ENCODE results near the gene TMEM178A.

TMEM178A gene

DNA sequence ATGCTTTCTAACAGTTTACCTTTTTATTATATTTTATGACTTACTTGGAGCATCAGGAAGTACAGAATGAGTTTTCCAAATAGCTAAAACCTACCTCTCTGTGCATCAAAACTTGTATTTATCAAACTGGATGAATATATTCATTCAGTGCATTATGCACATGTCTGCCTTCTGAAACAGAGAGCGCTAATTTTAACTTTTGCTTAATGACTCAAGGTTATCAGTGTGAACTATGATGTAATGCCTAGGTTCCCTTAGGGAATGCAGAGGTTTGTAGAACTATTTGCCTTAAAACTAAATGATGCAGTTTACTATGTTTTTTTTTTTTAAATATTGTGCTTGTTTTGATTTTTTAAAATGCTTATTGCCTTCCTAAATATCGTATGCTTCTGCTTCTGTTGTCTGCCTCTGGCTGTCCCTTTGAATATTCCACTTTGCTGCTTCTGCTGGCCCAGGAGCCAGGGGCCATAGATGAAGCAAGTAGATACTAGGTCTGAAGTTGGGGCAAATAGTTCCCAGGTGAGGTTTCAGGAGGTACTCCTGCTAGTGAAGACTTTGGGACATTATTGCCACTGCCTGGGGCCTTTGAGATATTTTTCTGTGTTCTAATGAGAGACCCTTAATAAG lies 16.5 kb downstream of the TMEM178A start:
- no peak for DNase-seq

DNA sequence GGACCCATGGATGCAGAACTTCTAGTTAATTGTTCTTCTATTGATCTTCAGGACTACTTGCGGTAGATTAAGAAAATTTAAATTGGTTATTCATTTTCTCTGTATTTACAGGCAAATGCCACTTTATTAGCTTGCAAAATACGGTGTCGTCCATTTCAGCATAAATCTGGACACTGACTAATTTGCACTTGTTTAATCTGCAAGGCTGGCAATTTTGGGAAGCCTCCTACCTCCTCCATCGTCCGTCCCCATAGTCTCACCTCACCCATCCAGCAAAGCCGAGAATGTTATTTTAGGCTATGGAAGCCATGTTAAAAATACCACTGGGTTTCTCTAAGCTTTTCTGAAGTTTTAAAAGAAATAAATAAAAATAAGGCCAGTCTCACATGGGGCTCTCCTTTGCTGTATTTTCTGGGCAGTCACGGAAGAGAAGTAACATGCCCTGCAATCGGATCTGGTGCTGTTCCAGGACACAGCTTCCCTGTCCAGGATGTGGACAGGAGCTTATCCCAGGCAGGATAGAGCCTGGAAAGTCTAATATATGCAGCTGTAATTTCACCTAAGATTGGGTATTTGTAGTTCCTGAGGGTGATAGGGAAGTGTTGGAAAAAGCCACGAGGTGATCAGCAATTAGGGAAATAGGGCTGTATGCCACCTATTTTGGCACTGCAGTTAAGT lies 17.4 kb downstream of the TMEM178A start:
- no peak for DNase-seq

DNA sequence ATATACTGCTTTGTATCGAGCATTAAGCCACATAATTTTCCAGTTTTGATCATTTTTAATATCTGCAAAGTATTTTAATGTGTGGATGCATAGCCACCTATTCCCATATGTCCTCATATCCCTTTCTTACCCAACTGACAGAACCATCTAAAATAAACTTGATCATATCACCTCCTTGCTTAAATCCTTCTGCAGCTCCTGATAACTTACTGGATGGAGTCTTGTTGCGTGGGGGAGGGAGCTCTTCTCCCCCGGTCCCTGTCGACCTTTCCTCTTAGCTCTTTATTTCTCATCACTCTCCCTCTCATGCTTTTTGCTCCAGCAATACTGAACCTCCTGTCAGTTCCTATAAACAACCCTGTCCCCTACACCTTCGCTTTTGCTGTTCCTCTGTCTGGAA lies 18.7 kb downstream of the TMEM178A start:
- DNase-seq: no peak

DNA sequence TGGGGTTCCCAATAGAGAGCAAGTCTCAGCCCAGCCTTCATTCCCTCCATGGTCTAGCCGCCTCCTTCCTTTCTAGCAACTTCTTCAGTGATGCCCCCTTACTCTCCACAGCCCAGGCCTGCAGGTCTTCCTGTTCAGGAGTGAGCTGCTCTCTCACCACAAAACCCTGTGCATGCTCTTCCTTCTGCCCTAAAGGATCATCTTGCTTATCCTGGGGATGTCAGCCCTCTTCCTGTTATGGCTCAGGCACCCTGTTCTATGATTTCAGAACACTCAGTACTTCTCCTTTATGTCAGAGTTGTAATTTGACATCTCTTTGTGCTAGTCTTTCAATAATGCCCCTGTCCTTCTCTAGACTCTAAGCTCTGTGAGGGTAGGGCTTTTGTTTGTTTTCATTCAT lies 19.4 kb downstream of the TMEM178A start:
- no peak for DNase-seq

DNA sequence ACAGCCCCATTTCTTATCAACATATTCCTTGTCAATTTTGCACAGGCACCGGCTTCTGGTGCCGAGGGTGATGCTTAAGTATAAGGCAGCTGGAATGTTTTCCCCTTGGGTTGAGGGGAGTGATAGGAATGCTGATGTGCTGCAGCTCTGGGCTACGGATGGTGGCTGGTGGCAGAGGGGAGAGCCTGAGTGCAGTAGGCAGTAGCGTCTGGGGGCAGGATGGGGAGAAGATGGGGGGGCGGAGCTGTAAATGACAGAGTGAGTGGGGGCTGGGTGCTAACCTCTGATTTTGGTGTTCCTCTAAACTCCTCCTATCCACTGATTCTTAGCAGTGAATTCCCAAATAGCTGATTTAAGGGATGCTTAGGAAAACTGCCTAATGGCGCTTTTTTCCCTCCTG lies 20.7 kb downstream of the TMEM178A start:
- no peak for DNase-seq

DNA sequence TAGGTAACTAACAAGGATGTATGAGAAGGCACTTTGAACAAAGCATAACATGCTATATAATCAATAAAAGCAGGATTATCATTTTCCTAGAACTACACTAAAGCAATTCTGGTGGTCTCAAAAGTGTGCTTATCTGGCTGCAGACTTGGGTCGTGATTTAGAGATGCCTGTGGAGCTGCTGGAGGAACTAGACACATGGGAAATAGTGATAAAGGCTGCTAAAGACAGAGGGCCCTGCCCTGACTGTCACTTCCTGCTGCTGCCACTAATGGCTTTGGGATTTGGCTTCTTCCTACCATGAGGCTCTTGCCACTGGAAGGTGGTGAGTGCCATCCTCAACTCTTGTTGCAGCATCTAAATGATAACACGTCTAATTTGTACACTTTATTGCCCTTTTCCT lies 22.5 kb downstream of the TMEM178A start:
- DNase-seq: no peak

DNA sequence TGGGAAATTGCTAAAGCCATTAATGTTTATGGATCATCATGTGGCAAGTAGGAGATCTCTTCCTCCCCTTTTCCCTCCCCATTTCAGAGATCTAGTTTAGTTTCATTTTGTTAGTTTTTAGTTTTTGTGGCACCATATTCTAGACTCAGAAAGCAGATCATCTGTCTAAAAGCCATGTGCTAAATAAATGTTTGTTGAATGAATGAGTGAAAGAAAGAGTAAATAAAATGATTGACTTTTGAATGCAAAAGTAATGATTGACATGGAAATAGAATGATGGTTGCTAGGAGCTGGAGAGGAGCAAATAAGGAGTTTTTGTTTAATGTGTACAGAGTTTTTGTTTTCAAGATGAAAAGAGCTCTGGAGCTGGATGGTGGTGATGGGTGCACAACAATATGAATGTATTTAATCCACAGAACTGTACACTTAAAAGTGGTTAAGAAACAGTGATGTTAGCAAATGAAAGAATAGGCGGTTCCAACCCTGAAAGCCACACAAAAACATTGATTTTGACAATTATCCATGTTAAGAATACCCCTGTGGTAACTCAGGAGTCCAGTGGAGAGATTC lies 23.6 kb downstream of the TMEM178A start:
- no peak for DNase-seq

DNA sequence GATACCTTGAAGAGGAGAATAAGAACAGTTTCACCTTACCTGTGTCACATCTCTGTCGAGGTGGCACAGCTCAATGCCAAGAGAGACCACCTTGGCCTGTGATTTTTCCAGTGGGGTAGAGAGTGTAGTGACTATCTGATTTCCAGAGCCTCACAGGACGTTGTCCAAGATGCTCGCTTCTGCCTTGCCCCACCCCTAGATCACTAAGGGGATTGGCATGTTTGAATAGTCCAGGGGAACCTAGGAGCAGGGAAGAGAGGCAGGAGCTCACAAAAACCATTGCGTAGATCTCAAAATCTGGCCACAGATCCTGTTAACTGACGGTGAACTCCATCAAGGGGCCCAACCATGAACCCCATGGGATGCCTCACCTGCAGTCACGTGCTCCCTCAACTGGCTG lies 24.2 kb downstream of the TMEM178A start:
- DNase-seq: no peak

DNA sequence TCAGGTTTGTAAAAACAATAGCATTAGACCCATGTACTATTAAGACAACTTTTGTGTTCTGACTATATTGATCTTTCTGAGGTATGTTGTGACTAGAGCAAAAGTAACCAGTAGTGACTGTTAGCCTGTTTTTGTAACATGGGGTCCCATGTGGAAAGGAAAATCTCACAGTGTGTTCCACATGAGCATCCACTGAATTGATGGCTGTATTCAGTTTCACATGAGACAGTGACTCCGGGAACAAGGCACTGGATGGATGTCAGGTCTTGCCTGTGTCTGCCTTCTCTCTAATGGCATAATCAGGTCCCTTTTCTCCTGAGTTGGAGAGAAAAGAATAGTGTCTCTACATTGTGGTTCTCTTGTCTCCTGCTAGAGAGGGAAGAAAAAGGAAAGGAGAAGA lies 27.5 kb downstream of the TMEM178A start:
- no peak for DNase-seq

DNA sequence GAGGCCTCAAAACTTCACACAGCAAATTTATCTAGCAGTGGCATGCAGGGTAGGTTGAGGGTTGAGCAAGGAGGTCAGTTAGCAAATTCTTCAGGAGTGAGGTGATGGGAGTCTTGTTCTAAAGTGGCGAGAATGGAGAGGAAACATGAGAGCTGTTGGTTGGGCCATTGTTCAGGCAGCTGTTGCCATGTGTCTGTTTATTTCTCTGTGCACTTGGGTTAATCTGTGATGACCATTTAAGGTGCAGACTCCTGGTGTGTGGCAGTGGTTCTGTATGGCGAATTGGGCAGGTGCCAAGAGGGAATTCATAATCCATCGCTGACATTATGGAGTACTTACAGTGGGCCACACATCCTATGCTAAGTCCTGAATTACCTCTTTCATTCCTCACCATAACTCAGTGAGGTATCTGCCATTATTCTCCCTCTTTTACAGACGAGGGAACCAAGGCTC lies 30.4 kb downstream of the TMEM178A start:
- DNase-seq: no peak

DNA sequence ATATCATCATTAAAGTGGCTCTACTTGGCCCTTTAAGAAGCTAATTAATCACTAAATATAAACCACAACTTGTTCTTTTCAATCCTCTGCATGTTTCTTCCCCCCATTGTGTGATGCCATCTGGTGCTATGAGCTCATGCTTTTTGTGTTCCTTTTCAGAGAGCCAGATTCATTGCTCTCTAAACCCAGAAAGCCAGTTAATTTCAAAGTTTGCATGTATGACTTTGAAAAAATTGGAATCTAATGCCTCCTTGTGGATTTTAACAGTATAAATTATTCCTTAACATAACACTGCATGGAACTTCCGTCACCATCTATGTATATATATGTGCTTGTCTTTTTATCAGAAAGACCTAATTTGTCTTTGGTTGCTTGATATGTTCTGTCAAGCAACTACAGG lies 31.1 kb downstream of the TMEM178A start:
- no peak for DNase-seq

DNA sequence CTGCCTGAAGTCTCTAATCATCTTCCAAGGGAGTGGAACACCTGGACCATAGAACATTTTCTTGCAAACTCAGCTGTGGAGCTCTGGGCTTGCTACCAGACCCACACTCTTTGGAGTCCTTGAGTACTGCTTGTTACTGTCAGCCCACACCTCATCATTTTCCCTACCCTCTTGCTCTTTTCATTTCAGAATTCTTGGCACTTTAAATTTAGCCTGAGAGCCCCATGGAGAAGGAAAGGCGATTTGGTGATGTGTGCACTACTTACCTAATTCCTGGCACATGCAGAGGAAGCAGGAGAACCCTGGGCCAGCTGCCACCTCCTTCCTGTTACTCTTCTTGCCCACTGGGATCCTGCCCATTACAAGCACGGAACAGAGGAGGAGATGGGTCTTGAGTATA lies 31.7 kb downstream of the TMEM178A start:
- no peak for DNase-seq

DNA sequence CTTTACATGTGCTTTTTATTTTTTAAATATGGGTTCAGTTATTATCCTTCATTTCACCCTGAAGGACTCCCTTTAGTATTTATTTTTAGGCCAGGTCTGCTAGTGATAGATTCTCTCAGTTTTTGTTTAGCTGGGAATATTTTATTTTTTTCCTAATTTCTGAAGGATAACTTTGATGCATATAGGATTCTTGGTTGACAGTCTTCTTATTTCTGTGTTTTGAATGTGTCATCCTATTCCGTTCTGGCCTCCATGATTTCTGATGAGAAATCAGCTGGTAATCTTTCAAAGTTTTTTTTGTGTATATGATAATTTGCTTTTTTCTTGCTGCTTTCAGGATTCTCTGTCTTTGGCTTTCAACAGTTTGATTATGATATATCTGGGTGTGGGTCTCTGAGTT lies 35.4 kb downstream of the TMEM178A start:
- no peak for DNase-seq

DNA sequence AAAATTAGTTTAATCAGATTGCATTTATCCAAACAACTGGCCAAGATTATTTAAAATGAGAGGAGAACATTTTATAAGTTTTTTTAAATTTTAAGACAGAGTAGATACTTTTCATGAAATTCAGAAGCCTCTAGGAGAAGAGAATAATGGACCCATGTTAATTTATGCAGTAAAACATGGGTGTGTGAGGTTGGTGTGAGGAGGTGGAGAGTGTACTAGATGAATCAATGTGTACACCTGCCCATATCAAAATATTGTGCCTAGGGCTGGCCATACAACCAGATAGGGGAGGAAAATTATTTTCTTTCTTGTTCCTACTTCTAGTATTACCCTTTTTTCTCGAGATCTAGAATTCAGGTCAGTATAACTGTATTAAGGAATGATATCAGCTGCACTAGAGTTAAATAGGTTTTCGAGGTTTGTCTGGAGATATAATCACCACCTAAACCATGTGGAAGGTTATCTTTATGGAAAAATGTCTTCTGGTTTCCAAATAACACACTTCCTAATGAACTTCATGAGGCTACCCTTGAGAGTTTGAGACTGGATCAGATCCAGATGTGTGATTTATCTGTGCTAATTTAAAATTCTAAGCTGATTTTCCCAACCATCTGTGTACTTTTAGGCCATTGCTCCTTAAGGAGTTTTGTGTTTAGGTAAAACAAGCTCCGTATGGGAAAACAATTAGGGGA lies 37.6 kb downstream of the TMEM178A start:
- no peak for DNase-seq

DNA sequence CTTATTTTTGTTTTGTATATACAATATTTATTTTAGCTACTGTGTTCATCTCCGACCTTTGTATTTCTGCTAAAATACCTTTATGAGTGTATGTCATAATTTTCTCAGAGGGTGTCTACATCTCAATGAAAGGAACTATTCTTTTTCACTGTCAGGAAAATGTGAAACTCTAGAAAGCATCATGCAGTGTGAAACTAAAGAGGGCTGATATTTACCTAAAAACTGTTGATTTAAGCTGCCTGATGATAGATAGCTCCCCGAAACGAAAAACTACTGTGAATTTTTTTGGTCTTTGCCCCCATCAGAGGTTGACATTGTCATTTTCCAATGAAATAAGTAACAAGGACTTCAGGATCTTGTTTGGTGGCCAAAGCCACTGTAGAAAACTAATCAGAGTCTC lies 38.8 kb downstream of the TMEM178A start:
- no peak for DNase-seq

DNA sequence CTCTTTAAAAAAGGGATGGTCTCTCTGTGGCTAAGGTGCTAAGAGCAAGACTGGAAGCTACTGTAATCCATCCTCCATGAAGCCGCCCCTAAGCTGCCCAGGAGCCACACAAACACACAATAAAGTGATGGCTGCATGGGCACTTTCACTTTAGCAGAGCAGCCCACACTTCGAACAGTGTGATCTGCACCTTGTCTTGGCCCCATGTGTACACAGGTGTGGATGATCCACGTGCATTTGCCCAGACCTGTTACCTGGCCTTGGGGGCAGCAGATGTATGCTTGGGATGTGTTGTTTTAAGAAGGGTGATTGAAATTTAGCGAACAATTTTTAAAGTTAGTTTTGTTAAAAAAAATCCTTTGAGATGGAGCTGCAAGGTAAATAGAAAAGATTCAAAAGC lies 39.9 kb downstream of the TMEM178A start:
- DNase-seq: no peak

DNA sequence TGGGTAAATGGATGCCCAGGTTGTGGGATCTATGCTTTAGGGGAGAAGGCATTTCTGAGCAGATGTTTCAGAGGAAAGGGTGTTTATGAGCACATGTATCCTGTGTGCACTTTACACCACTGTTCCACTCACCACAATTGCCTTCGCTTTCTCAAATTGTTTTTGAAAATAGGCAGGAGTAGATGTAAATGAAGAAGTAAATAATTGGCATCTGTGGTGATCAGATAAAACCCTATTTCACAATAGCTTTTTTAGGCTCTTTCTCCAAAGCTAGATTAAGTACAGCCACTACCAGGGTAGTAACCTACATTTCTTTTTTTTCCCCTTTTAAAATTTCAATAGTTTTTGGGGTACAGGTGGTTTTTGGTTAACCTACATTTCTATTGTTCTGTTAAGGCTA lies 40.6 kb downstream of the TMEM178A start:
- DNase-seq: no peak

DNA sequence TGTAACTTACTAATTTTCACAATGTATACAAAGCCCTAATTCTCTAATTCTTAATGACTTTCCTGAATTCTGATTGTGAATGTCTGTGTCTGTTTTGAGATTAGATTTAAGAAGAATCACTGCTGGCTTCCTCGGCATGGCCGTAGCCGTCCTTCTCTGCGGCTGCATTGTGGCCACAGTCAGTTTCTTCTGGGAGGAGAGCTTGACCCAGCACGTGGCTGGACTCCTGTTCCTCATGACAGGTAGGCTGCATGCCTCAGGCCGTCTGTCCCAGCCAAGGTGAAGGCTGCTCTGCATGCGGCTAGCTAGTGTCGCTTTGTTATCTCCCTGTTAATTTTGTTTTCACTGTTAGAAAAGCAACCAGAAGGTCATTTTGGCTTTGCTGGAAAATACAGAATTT lies 41.2 kb downstream of the TMEM178A start:
- no peak for DNase-seq

DNA sequence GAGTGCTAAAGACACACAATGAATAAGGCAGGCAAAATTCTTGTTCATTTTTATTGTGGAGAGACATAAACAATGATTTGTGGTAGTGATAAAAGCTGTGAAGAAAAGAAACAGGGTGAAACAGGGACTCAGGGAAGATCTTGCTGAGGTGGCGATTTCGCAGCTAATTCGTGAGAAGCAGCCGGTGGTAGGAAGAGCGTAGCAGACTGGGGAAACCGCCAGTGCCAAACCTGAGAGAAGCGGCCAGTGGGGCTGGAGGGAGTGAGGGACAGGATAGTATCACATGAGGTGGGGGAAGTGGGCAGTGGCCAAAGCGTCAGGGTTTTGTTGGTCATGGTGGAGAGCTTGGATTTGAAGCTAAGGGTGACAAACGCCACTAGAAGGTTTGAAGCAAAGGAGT lies 42.3 kb downstream of the TMEM178A start:
- DNase-seq: no peak

DNA sequence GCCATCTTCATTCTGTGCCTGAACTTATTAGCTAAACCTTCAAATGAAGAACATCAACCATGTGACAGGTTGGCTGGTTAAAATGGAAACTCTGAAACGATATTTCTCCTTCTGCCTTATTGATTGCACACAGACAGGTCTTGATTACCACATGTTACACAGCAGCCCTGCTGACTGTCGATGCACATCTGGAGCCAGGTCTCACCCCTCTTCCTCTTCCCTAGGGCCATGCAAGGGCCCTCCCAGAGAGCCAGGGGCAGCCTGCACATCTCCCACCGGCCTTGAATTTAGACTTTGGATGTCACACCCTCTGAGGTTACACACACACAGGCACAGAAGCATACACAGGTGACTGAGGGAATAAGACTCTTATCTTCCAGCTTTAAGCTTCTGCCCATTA lies 45.1 kb downstream of the TMEM178A start:
- no peak for DNase-seq

DNA sequence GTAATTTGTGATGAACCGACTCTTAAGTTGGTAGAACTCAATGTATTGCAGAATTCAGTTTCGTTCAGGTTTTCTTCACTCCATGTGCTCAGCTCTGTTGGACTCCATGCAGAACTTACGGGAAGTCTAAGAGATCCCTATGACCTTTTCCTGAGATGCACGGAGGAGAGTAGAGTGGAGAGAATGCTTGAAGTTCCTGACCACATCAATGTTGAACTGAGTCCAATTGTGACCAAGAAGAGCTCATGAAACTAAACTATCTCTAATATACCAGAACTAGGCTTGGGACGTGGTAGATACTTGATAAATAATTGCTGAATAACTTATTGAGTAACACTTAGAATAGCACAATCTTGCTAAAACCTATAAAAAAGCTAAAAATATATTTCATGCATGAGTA lies 47.2 kb downstream of the TMEM178A start:
- no peak for DNase-seq

DNA sequence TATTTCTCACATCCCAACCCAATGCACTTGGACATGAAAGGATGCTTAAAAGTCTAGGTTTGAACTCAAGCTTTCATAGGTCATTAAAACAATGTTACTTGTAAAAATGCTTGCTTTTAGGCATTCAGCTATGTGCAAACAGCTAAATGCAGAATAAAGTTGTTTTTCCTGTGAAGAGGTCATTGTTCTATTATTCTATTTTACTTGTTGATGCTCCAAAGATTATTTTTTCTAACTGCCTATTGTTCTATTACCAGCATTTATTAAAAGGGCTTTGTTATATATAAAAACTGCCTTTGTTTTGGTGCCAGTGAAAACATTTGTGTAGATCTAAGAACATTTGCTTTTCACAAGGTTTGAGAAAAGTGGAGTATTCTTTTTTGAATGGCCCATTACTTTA lies 49.4 kb downstream of the TMEM178A start:
- no peak for DNase-seq

DNA sequence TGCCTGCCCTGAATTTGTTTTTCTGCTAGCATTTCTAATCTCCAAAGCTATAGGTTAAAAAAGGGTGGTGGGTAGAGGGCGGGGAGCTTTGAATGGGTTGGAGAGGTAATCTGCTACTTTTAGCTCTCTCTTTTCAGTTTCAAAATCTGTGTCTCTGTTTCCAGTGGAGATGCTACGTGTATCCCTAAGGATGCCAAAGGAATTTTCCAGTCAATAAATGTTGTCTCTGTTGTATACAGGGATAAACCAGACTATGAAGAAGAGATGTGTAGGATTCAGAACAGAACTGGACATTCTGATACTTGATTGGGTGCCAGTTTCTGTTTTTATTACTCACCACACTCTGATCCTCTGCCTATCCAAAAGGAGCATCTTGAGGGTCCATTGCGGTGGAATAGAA lies 50.1 kb downstream of the TMEM178A start:
- DNase-seq: no peak

DNA sequence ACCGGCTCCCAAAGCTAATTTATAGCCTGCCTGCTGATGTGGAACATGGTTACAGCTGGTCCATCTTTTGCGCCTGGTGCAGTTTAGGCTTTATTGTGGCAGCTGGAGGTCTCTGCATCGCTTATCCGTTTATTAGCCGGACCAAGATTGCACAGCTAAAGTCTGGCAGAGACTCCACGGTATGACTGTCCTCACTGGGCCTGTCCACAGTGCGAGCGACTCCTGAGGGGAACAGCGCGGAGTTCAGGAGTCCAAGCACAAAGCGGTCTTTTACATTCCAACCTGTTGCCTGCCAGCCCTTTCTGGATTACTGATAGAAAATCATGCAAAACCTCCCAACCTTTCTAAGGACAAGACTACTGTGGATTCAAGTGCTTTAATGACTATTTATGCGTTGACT lies 51.4 kb downstream of the TMEM178A start:
- no peak for DNase-seq

All from activated CD4-positive, CD25-positive, alpha-beta regulatory T cell (primary cell).